GM18519 (cell line): ENCODE data around the gene ALX3.
"Not testable (repeated sequence)": the region's sequence is repeated elsewhere in the genome, so short reads cannot be mapped to it uniquely, and the experiment has no call there.

Source experiments
- ATAC-seq: cut with Tn5 transposase; IDR thresholded peaks from one replicate; pipeline ENCODE4 v1.9.1; 2021; ENCODE audit warnings: mild to moderate bottlenecking, moderate library complexity; ENCODE audit not compliant: unreplicated experiment, low FRiP score

ALX3 gene

DNA sequence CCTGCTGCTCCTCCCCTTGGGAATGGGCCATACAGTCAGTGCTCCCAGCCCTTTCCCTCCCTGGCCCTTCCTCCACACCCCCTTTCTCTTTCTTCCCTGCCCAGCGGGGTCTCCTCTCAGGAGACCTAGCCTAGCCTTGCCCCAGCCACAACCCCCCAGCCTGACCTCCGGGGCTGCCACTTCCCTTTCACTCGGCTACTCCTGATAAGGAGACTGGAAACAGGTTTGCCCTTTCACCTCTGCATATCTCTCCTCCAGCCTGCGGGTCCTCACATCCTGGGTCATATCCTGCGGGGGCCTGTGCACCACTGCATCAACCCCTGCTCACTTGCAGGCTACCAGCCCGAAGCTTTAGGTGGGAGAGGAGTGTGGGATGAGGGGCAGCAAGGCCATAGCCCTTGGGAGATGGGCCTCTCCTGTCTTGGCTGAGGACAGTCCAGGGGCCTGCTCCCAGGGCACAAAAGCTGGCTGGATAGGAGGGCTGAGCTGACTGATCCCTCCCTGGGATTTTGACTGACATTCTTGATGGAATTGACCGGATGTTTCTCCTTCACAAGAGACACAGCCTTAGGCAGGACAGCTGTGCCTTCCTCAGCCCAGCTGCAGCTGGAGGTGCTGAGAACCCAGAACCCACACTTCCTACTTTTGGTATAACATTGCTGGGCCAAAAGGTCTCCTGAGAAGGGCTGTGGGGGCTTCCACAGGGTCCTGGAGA, 19.2 kb upstream of the ALX3 start:
- no peak for ATAC-seq

DNA sequence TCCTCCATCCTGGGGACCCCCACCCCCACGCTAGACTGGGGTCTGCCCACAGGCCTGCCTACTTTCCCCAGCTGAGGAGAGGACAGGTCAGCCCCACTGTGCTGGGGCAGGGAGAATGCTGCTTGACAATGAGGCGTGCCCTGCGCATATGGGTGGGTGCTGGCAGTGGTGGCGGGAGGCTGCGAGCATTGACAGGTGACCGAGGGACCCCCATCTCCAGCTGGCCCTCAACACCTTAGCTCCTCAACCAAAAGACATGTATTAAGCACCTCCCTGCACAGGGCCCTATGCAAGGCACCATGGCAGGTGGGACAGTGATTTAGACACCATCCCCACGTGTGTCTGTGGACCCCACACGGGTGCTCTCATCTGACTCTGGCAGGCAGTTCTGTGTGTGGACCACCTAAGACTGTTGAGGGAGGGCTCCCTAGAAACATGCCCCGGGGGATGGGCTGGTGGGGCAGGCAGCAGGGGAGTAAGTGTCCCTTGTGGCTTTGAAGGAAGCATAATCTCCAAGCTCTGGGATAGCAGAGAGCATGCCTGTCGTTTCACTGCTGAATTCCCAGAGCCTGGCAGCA, 18.4 kb upstream of the ALX3 start:
- no peak for ATAC-seq

DNA sequence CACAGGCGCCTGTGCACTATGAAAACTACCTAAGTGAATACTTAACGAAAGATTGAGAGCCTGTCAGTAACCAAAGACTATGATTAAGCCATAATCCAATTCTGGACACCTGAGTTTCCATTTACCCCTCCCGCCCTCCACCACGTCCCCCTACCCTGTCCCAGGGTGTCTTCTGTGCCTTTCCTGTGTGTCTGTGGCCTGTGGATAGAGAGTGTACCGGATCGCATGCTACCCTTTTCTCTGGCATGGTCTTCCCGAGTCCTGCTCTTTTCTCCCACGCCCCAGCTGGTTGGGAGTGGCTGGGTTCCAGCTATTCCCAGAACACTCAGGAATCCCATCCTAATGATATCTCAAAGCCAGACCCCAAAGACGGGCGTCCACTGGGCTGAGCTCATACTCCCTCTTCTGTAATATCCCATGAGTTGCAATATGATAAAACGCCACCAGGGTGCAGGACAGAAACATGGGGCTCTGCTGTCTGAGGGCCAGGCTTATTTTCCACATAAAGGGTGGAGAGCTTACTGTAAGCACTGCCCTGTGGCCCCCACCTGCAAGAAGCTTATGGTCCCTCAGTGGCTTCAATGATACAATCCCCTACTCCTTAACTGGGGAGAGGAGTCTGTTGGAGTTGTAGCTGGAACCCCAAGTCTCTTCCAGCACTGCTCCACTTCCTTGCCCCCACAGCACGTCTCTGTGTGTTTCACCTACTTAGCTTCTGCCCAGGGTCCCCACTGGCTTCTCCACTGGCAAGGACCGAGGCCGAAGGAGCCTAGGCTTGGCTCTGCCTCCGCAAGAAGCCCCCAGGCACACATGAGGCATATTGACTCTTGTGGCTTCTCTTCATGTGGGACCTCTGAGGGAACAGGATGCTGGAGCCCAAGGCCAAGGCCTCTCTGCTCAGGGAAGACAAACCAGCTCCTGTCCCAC, 17.6 kb upstream of the ALX3 start:
- no peak for ATAC-seq

DNA sequence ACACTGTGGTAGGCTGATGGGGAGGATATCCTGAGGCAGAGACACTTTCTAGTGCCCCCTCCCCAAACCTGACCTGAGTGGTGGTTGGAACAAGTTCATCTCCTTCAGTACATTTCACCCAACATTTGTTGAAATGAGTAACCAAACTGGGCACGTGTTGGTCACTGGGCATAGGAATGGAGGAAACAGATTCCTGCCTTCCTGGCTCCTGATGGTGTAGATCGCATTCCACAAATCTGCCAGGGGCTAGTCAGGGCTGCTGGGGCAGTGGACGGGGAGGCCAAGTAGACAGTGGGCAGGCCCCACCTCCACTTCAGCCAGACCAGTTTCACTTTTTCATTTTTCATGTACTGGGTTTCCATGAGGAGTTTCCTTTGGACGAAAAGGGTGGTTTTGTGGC, 16.5 kb upstream of the ALX3 start:
- ATAC-seq, result no peak

DNA sequence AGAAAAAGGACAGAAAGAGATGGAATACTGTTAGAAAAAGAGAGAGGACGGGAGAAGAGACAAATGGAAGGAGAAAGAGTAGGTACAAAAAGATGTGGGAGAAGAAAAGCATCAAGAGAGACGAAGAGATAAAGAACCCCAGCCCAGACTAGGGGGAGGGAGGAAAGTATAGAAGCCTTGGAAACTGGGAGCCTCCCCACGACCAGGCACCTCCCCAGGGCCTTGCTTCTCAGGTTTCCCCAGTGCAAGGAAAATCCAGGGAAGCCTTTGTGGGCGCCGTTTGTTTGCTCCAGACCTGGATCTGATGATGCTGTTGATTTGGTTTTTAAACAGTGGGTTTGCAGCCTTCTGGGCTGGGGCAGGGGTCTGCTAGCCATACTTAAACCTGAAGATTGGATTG, 15.2 kb upstream of the ALX3 start:
- ATAC-seq, result no peak

DNA sequence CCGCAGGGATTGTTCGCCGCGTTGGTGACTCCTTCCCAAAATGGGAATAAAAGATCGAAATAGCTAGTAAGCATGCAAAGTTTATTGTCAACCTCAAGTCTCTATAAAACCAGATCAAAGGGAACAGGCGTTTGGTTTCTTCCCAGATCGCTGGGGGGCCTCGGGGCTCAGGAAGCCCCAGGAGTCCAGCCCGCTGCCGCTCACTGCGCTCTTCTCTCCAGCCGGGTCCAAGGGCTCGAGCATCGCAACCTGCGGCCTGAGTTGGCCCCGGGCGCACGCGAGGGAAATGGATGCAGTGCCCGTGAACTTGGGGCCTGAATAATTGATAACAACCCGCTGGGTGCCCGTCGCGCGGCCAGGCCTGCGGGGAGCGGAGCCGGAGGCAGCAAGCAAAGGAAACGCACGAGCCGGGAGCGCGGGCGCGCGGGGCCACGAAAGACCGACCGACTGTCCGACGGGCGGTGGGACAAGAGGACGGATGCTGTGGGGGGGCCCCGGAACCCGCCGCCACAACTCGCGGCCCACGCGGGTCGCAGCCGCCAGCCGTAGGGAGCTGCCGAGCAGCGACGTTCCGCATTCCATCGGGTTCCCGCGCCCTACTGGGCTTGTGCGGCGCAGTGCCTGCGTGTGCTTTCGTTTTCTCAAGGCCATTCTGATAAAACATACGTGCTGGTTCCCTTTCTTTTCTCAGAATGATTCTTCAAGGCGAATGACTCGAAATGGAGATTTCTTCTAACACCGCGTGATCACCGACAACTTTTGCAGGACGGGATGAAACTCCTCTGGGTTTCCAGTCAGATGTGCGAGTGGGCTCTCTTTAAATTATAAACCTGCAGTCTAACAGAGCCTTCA, 14.0 kb upstream of the ALX3 start:
- ATAC-seq, result no peak

DNA sequence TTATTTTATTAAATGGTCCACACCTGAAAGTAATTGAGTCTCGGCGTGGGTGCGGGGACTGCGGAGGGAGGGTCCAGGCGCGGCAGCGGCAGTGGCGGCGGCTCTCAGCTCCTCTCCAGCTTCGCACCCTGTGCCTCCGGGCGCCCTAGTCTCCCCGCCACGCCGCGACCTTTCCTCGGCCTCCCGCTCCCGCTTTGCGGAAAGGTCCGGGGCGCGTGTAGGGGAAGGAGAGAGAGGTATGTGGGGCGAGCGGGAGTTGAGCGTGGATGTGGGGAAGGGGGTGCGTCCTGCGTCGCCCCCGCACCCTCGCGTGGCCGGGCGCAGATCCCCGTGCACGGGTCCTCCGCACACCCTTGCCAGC, 13.4 kb upstream of the ALX3 start:
- no peak for ATAC-seq

DNA sequence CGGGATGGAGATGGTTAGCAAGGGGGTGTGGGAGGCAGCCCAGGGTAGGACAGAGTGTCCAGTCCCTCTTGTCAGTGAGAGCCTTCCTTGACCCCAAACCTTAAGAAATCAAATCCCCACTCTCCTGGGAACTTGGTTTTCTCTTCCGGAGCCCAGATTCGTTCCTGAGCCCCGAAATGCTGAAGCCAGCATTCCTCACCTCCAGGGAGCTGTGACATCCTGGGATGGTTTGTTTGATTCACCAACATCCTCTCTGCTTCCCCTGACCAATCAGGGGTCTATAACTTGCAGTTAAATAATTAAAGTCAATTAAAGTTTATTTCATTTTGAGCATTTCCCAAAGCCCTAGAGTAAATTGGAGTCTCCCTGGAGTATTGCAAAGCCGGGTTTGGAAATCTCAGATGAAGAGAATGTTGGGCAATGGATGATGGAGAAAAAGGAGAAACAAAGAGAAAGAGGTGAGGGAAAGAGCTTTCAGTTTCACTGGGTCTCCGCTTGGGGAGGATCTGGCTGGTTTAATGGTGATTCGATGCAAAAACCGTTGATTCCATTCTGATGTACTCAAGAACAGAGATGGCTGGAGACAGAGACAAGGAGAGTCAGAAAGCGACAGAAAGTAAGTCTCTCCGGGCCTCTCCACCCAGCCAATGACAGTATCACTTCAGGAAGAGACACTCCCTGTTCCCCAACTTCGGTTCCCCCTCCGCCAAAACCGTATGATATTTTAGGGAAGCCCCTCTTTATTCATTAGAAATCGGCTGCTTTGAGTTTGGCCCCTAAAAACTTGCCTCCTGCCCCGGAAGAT, 12.8 kb upstream of the ALX3 start:
- no peak for ATAC-seq

DNA sequence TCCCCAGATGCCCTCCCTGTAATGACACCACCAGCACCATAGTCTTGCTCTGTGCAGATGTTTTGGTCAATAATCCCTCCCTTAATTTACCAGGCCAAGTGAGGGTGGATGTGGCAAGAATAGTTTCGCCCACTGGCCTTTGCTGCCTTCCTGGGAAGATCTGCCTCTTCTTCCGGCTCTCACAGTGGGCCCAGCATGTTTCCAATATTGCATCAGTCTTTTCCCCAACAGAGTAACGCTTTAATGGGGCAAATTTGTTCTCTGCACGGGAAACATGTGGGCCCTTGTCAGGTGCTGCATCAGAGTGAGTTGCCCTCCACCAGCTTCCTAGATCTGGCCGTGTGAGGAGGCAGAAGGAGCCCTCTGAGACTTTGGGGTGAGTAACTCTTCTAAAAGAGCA, 12.0 kb upstream of the ALX3 start:
- no peak for ATAC-seq

DNA sequence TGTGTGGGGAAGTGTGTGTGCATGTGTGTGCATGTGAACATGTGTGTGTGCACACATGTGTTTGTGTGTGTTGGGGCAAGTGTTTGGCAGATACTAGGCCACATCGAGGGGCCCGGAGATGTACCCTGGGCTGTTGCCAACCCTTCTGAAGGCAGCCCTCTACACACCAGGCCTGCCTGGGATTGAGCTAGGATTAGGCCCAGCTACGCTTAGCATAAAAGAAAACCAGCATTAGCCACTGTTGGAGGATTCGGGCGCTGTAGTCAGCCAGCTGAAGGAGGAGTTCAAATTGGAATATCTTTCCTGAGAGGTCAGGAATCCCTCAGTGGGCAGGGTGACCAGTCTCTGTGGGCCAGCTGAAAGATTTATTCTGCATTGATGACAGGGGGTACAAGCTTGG, 10.6 kb upstream of the ALX3 start:
- ATAC-seq, result no peak

DNA sequence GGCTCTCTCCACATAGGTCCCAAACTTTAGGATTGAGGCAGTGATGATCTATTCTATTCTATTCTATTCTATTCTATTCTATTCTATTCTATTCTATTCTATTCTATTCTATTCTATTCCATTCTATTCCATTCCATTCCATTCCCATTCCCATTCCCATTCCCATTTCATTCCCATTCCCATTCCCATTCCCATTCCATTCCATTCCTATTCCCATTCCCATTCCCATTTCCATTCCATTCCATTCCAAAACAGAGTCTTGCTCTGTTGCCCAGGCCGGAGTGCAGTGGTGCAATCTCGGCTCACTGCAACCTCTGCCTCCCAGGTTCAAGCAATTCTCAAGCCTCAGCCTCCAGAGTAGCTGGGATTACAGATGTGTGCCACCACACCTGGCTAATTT, 9.5 kb upstream of the ALX3 start:
- not testable (repeated sequence) for ATAC-seq

DNA sequence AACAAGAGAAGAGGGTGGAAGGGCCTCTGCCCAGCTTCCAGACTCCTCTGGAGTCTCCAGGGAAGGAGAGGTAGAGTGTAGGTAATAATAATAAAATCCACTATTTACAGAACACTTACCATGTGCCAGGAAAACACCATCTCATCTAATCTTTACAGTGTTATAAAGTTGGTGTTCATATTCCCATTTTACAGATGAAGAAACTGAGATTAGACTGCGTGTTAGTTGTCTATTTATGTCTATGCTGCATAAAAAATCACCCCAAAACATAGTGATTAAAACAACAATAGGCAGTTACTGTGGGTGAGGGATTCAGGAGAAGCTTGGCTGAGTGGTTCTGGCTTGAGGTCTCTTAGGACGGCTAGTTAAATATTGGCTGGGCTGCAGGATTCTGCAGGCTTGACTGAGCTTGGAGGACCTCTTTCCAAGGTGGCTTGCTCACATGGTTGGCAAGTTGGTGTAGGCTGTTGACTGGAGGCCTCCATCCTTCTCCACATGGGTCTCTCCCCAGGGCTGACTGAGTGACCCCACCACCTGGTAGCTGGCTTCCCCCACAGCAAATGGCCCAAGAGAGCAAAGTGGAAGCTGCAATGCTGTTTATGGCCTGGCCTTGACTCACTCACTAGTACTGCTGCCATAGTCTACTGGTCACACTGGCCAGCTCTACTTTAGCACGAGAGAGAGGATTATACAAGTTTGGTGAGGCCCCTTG, 6.5 kb upstream of the ALX3 start:
- no peak for ATAC-seq

DNA sequence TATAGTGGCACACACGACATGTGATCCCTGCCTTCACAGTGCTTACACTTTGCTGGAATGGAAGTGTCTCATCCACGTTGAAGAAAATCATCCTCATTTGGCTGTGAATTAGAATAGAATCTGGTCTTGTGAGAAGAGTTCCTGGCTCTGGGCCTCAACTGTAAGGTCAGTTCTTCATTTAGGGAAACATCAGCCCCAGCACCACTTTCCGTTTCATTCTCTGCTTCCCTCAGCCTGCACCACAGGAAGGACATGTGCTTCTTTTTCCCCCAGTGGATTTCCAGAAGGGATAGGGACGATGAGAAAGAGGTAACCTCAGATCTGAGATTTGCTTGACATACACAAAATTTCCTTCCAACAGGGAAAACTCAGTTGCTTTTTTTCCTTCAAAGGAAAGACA, 3.7 kb upstream of the ALX3 start:
- ATAC-seq, result no peak

DNA sequence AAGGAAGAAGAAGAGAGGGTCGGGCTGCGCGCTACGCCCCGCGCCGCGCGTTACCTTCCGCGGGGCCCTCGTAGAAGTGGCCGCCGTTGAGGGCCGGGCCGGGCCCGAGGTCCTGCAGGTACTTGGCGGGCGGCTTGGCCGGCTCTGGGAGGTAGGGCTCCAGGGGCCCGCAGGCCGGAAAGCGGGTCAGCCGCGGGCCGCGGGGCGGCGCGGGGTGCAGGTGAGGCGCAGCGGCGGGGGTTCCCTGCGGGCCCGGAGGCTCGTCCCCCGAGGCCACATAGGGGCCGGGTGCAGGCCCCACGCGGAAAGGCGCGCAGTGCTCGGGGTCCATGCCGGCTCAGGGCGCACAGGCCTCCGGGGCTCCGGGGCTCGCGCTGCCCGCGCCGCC, 196 bp downstream of the ALX3 start:
- ATAC-seq, result no peak

DNA sequence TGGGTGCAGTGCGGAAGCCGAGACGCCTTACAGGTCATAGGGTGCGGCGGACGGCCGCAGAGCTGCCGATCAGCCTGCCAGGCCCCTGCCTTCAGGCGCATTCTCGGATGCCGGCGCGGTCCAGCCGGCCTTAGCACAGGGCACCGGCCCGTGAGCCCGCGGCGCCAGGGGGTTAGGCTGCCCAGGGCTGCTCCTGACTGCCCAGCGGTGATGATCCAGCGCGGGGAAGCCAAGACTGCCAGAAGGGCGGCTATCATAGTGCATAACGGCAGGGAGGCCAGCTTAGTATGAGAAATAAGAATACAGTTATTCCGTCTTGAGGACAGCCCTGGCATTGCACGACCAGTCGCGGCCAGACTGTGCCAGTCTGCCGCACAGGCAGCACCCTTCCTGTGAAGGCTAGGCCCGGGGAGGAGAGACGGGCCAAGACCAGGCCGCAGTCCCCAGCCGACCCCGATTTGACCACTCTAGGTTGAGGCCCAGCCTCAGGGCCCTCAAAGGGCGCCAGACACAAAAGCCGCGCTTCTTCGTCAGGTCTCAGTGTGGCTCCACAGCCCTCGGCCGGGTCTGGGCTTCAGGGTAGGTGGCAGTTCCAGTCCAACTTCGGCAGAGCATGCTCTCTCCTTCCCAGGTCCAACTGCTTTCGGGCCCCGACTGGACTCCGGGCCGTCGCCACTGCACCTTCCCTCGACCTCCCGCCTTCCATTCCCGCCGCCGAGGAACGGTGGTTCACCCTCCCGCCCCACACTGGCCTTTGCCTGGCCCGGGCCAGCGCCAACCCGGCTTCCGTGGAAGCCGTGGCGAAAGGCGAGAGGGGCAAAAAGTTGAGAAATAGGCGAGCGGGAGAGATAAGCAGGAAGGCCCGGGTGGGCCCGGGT, 829 bp downstream of the ALX3 start:
- ATAC-seq, result no peak

DNA sequence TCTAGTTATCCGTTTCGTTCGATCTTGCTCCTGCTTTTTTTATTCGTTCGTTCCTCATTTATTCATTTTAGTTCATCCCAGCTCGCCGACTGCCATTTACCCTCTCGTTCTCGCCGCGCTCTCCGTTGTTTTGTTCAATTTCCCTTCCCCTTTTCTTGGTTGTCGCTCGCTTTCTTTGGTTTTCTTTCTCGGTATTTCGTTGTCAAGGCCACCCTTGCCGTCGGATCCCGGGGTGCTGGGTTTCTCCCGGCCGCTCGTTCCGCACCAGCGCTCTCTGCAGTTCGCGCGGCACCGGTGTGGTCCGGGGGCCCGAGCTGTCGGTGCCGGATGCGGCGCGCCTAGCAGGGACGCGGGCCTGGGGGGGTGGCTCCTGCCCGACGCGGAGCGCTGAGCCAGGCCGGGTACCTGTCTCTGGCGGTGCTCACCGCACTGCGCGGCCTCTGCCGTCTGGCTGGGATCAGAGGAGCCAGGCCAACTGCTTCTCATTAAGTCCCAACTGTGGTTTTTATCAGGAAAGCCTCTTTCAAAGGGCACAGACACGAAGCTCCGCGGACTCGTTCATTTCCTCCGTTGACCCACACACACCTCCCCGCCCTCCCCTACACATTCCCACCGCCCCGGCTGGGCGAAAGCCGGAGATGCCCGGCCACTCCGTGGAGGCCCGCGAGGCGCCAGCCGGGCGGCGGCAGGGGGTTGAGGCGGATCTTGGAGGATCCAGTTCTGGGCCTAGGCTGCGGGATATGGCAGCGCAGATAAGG, 1.6 kb downstream of the ALX3 start:
- no peak for ATAC-seq

DNA sequence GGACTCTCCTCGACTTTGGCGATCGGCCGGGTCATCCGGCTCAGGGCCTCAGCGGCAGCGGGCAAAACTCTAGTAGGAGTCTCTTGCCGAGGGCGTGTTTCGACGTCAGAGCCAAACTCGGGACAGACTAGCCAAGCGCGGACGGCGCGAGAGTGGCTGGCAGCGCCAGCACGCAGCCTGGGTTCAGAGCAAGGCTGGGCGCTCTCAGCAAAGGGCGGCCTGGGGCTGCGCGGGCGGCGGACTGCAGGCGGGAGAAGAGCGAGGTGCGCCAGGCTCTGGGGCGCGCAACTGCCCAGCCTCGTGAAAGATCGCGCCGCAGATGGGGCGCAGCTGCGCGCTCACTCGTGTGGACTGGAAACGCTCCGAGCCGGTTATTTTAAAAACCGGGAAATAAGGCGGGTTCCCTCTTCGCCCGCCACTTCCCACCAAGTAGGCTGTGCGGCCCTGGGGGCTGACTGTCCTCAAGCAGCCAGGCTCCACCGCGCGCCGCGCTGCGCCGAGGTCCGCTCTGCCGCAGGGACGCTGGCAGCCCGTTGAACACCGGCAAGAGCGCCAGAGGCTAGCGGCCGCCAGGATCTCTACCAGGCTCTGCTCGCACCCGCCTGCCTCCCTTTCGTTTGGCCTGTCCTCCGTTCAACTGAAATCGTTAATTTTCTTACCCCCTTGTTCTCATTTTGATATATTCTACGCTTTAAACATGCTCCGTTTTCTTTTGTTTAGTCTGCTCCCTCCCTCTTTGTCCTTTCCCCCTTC, 2.4 kb downstream of the ALX3 start:
- ATAC-seq, result no peak
